Fibroblast of peridontal ligament (primary cell): ENCODE results near the gene ST3GAL6.

Source experiments
- DNase-seq: peaks from one replicate; pipeline ENCODE4 v3.0.0-alpha.2; 2010; ENCODE audit errors: extremely low read depth

The ST3GAL6 gene

GRCh38 chr3:98777286-98777685 lies 14.1 kb downstream of the ST3GAL6 start:
- no peak for DNase-seq

GRCh38 chr3:98777801-98778220 lies 14.7 kb downstream of the ST3GAL6 start:
- DNase-seq = peak; percentile 61

GRCh38 chr3:98778383-98778782 lies 15.2 kb downstream of the ST3GAL6 start:
- DNase-seq = no peak

GRCh38 chr3:98778852-98779413 lies 15.8 kb downstream of the ST3GAL6 start:
- DNase-seq = peak; percentile 24

GRCh38 chr3:98779541-98780335 lies 16.6 kb downstream of the ST3GAL6 start:
- no peak for DNase-seq

GRCh38 chr3:98780343-98780742 lies 17.2 kb downstream of the ST3GAL6 start:
- no peak for DNase-seq

- DNase-seq = no peak
These were observed 19.8 kb downstream of the ST3GAL6 start for GRCh38 chr3:98782824-98783500.

- no peak for DNase-seq
These were observed 20.9 kb downstream of the ST3GAL6 start for GRCh38 chr3:98784042-98784441.

- DNase-seq = peak; percentile 74
These were observed 21.8 kb downstream of the ST3GAL6 start for GRCh38 chr3:98784666-98785600.

- peak; percentile 27 for DNase-seq
These were observed 23.3 kb downstream of the ST3GAL6 start for GRCh38 chr3:98786364-98787006.

- no peak for DNase-seq
These were observed 24.0 kb downstream of the ST3GAL6 start for GRCh38 chr3:98787181-98787580.

- DNase-seq = no peak
These were observed 25.5 kb downstream of the ST3GAL6 start for GRCh38 chr3:98788651-98789050.

- DNase-seq = no peak
These were observed 28.5 kb downstream of the ST3GAL6 start for GRCh38 chr3:98791341-98792325.

- DNase-seq = peak; percentile 88
These were observed 30.8 kb downstream of the ST3GAL6 start for GRCh38 chr3:98793971-98794370.

- DNase-seq = no peak
These were observed 33.2 kb downstream of the ST3GAL6 start for GRCh38 chr3:98796334-98796733.

- no peak for DNase-seq
These were observed 34.8 kb downstream of the ST3GAL6 start for GRCh38 chr3:98797905-98798304.

GRCh38 chr3:98798820-98799219 lies 35.7 kb downstream of the ST3GAL6 start:
- DNase-seq = no peak

- DNase-seq = no peak
These were observed 36.3 kb downstream of the ST3GAL6 start for GRCh38 chr3:98799479-98799878.

GRCh38 chr3:98800401-98800800 lies 37.3 kb downstream of the ST3GAL6 start:
- no peak for DNase-seq
